Measurements from ENCODE around the gene PFDN4. TPM values are rescaled to one million over a fixed set of nuclear protein-coding genes. Genes with fewer than 3 reads are reported as not detected.

PFDN4 gene
- total RNA-seq, 2 experiments from 2014 or later = 22.2 to 24.5 TPM

- DNase-seq (no peak), ATAC-seq (no peak)
- Mint-ChIP-seq H3K4me1 (ENCODE audit: low read depth) (peaks cover 4% of the 10 kb centered on the region), H3K4me3 (no peak overlapping the region), H3K36me3 (ENCODE audit: low read depth) (no peaks in the 10 kb centered on the region), H3K27ac (no peak overlapping the region), H3K27me3 (ENCODE audit: low read depth) (peaks cover 41% of the 10 kb centered on the region), H3K9me3 (ENCODE audit: insufficient read depth) (no peaks in the 10 kb centered on the region)
- CTCF ChIA-PET = interaction anchor here (1.1 kb wide), 1 partner anchor 71 kb away, joined by 3 read pairs; no protein-coding TSS in a partner anchor
- POLR2A ChIA-PET = no interaction called here
These were observed 39.7 kb upstream of the PFDN4 start for GRCh38 chr20:54167909-54168872.

GRCh38 chr20:54168961-54169862 lies 38.7 kb upstream of the PFDN4 start:
- Mint-ChIP-seq H3K4me1 (ENCODE audit: low read depth) (peaks cover 11% of the 10 kb centered on the region), H3K9me3 (ENCODE audit: insufficient read depth) (no peaks in the 10 kb centered on the region), H3K36me3 (ENCODE audit: low read depth) (no peaks in the 10 kb centered on the region), H3K27me3 (ENCODE audit: low read depth) (peaks cover 49% of the 10 kb centered on the region), H3K4me3 (no peak overlapping the region), H3K27ac (no peak overlapping the region)
- ATAC-seq = no peak
- ChIA-PET CTCF (interaction anchor here (1.1 to 1.7 kb wide), 4 partner anchors 31 to 72 kb away, joined by 3 to 6 read pairs (median 4); no protein-coding TSS in a partner anchor), POLR2A (no interaction called here)
- no peak for DNase-seq

- no peaks in the 10 kb centered on the region for H3K9me3 Mint-ChIP-seq (ENCODE audit: insufficient read depth)
- H3K27ac Mint-ChIP-seq = no peak overlapping the region
- peaks cover 17% of the 10 kb centered on the region for H3K4me1 Mint-ChIP-seq (ENCODE audit: low read depth)
- CTCF ChIA-PET = interaction anchor here (1.6 to 1.7 kb wide), 3 partner anchors 30 to 73 kb away, joined by 3 to 6 read pairs (median 5); no protein-coding TSS in a partner anchor
- no peaks in the 10 kb centered on the region for H3K36me3 Mint-ChIP-seq (ENCODE audit: low read depth)
- ATAC-seq = no peak
- peaks cover 57% of the 10 kb centered on the region for H3K27me3 Mint-ChIP-seq (ENCODE audit: low read depth)
- H3K4me3 Mint-ChIP-seq = no peak overlapping the region
- DNase-seq = no peak
- POLR2A ChIA-PET = no interaction called here
These were observed 37.8 kb upstream of the PFDN4 start for GRCh38 chr20:54170026-54170471.

- DNase-seq (no peak), ATAC-seq (no peak)
- H3K9me3 Mint-ChIP-seq (ENCODE audit: insufficient read depth) = no peaks in the 10 kb centered on the region
- H3K27ac Mint-ChIP-seq = no peak overlapping the region
- ChIA-PET CTCF (interaction anchor here (1.6 to 1.7 kb wide), 3 partner anchors 29 to 74 kb away, joined by 3 to 6 read pairs (median 5); no protein-coding TSS in a partner anchor), POLR2A (no interaction called here)
- no peak overlapping the region for H3K4me3 Mint-ChIP-seq
- no peaks in the 10 kb centered on the region for H3K36me3 Mint-ChIP-seq (ENCODE audit: low read depth)
- peaks cover 61% of the 10 kb centered on the region for H3K27me3 Mint-ChIP-seq (ENCODE audit: low read depth)
- peaks cover 17% of the 10 kb centered on the region for H3K4me1 Mint-ChIP-seq (ENCODE audit: low read depth)
These were observed 36.9 kb upstream of the PFDN4 start for GRCh38 chr20:54170963-54171362.

GRCh38 chr20:54172532-54172855 lies 35.4 kb upstream of the PFDN4 start:
- Mint-ChIP-seq H3K36me3 (ENCODE audit: low read depth) (no peaks in the 10 kb centered on the region), H3K27ac (no peak overlapping the region), H3K4me1 (ENCODE audit: low read depth) (peaks cover 17% of the 10 kb centered on the region), H3K9me3 (ENCODE audit: insufficient read depth) (no peaks in the 10 kb centered on the region), H3K4me3 (no peak overlapping the region), H3K27me3 (ENCODE audit: low read depth) (peaks cover 64% of the 10 kb centered on the region)
- CTCF ChIA-PET = no interaction called here
- POLR2A ChIA-PET = no interaction called here
- DNase-seq (no peak), ATAC-seq (no peak)

- Mint-ChIP-seq H3K9me3 (ENCODE audit: insufficient read depth) (no peaks in the 10 kb centered on the region), H3K27ac (no peak overlapping the region), H3K4me3 (no peak overlapping the region), H3K27me3 (ENCODE audit: low read depth) (peaks cover 62% of the 10 kb centered on the region), H3K4me1 (ENCODE audit: low read depth) (peaks cover 17% of the 10 kb centered on the region), H3K36me3 (ENCODE audit: low read depth) (no peaks in the 10 kb centered on the region)
- POLR2A ChIA-PET = no interaction called here
- CTCF ChIA-PET = no interaction called here
- ATAC-seq (peak; percentile 19), DNase-seq (no peak)
These were observed 34.8 kb upstream of the PFDN4 start for GRCh38 chr20:54172856-54173652.

- H3K27ac Mint-ChIP-seq = no peak within 1 kb of the TSS
- H3K4me3 Mint-ChIP-seq = peak within 1 kb of the TSS; percentile 38
- H3K27me3 Mint-ChIP-seq (ENCODE audit: low read depth) = peaks cover 58% of the 10 kb centered on the region
- H3K36me3 Mint-ChIP-seq (ENCODE audit: low read depth) = no peaks in the 10 kb centered on the region
- peaks cover 17% of the 10 kb centered on the region for H3K4me1 Mint-ChIP-seq (ENCODE audit: low read depth)
- DNase-seq (no peak), ATAC-seq (peak; percentile 33)
- CTCF ChIA-PET = interaction anchor here (1.0 kb wide), 1 partner anchor 18 kb away, joined by 3 read pairs; no protein-coding TSS in a partner anchor
- POLR2A ChIA-PET = no interaction called here
- no peaks in the 10 kb centered on the region for H3K9me3 Mint-ChIP-seq (ENCODE audit: insufficient read depth)
These were observed 34.0 kb upstream of the PFDN4 start, which contains the start of gene CYP24A1 for GRCh38 chr20:54173653-54174456. Gene CYP24A1 (minus strand): TSS chr20:54173986. CDS start chr20:54173579, 407 bp downstream.

- CTCF ChIA-PET = interaction anchor here (0.9 to 1.0 kb wide), 2 partner anchors 17 to 25 kb away, joined by 3 read pairs; no protein-coding TSS in a partner anchor
- peak overlapping the region; percentile 38 for H3K4me3 Mint-ChIP-seq
- H3K27me3 Mint-ChIP-seq (ENCODE audit: low read depth) = peaks cover 56% of the 10 kb centered on the region
- no peak overlapping the region for H3K27ac Mint-ChIP-seq
- no peaks in the 10 kb centered on the region for H3K9me3 Mint-ChIP-seq (ENCODE audit: insufficient read depth)
- ATAC-seq = no peak
- POLR2A ChIA-PET = no interaction called here
- no peaks in the 10 kb centered on the region for H3K36me3 Mint-ChIP-seq (ENCODE audit: low read depth)
- H3K4me1 Mint-ChIP-seq (ENCODE audit: low read depth) = peaks cover 17% of the 10 kb centered on the region
- no peak for DNase-seq
These were observed 33.3 kb upstream of the PFDN4 start for GRCh38 chr20:54174457-54175175.

- Mint-ChIP-seq H3K4me1 (ENCODE audit: low read depth) (peaks cover 17% of the 10 kb centered on the region), H3K36me3 (ENCODE audit: low read depth) (no peaks in the 10 kb centered on the region), H3K27ac (no peak overlapping the region), H3K9me3 (ENCODE audit: insufficient read depth) (no peaks in the 10 kb centered on the region), H3K4me3 (no peak overlapping the region), H3K27me3 (ENCODE audit: low read depth) (peaks cover 43% of the 10 kb centered on the region)
- DNase-seq = no peak
- ChIA-PET POLR2A (no interaction called here), CTCF (no interaction called here)
- ATAC-seq = no peak
These were observed 31.3 kb upstream of the PFDN4 start for GRCh38 chr20:54176610-54177009.

- ATAC-seq (no peak), DNase-seq (no peak)
- Mint-ChIP-seq H3K27ac (no peak overlapping the region), H3K36me3 (ENCODE audit: low read depth) (no peaks in the 10 kb centered on the region), H3K4me3 (no peak overlapping the region), H3K27me3 (ENCODE audit: low read depth) (peaks cover 37% of the 10 kb centered on the region), H3K4me1 (ENCODE audit: low read depth) (peaks cover 17% of the 10 kb centered on the region), H3K9me3 (ENCODE audit: insufficient read depth) (no peaks in the 10 kb centered on the region)
- ChIA-PET POLR2A (no interaction called here), CTCF (interaction anchor here (0.8 kb wide), 1 partner anchor 74 kb away, joined by 4 read pairs; no protein-coding TSS in a partner anchor)
These were observed 30.5 kb upstream of the PFDN4 start for GRCh38 chr20:54177378-54177777.
